ENCODE results near the gene SLC8B1.

The SLC8B1 gene

DNA sequence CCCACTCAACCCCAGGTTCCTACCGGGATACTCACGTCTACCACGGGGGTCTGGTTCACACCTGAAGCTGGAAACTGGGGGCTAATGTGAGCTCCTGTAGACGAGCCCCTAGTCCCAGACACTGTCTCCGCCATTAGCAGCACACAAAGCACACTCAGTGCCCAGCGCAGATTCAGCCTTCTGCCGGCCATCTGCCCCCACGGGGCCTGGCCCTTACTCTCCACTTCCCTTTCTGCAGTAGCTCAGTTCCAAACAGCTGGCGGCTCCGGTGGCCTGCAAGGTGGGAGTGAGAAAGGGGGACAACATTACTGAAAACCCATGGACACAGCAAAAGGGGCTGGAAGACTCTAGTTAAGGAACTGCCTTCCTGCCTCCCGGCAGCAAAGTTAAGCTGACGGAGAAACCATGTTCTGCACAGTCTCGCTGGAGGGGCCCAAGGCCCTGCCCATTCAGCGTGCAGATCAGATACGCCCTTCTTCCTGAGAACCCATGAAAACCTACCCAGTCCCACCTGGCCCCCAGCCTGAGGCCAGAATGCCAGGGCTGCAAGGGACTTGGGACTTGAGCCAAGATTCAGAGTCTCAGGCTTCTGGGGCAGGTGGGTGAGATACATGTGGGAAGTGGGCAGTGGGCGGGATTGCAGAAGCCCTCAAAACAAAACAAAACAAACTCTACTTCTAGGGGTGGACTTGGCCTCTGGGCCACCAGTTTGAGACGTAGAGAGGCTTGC is 2.1 kb downstream of the SLC8B1 start:
- no peak overlapping the region for H3K4me3 ChIP-seq (ENCODE audit: low read depth, low read length)
- TF ChIP-seq, protein P1, sequence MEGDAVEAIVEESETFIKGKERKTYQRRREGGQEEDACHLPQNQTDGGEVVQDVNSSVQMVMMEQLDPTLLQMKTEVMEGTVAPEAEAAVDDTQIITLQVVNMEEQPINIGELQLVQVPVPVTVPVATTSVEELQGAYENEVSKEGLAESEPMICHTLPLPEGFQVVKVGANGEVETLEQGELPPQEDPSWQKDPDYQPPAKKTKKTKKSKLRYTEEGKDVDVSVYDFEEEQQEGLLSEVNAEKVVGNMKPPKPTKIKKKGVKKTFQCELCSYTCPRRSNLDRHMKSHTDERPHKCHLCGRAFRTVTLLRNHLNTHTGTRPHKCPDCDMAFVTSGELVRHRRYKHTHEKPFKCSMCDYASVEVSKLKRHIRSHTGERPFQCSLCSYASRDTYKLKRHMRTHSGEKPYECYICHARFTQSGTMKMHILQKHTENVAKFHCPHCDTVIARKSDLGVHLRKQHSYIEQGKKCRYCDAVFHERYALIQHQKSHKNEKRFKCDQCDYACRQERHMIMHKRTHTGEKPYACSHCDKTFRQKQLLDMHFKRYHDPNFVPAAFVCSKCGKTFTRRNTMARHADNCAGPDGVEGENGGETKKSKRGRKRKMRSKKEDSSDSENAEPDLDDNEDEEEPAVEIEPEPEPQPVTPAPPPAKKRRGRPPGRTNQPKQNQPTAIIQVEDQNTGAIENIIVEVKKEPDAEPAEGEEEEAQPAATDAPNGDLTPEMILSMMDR (IDR thresholded peaks at IDR 0.05; ENCODE audit: insufficient read depth, low read depth, low read length, missing control alignments): no peak
- no peak for DNase-seq (ENCODE audit: low read depth)

DNA sequence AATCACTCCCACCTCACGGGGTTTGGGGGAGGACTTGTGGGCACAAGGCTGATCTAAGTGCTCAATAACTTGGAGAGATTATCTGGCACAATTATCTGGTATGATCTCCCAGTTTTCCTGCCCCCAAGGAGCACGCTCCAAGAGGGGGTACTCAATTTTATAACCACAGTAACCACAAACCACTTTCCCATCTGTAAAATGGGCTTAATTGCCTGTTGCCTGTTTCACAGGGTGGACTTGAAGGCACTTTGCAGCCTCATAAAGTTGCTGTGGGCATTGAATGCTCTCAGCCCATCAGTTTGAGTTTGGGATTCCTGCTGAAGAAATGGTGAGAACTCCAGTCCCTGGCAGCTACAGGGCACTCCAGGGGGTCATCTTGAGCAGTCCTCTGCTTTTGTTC is 4.4 kb downstream of the SLC8B1 start:
- TF ChIP-seq, protein P1 (IDR thresholded peaks at IDR 0.05; ENCODE audit: insufficient read depth, low read depth, low read length, missing control alignments): no peak
- no peak overlapping the region for H3K4me3 ChIP-seq (ENCODE audit: low read depth, low read length)
- DNase-seq (ENCODE audit: low read depth): no peak

DNA sequence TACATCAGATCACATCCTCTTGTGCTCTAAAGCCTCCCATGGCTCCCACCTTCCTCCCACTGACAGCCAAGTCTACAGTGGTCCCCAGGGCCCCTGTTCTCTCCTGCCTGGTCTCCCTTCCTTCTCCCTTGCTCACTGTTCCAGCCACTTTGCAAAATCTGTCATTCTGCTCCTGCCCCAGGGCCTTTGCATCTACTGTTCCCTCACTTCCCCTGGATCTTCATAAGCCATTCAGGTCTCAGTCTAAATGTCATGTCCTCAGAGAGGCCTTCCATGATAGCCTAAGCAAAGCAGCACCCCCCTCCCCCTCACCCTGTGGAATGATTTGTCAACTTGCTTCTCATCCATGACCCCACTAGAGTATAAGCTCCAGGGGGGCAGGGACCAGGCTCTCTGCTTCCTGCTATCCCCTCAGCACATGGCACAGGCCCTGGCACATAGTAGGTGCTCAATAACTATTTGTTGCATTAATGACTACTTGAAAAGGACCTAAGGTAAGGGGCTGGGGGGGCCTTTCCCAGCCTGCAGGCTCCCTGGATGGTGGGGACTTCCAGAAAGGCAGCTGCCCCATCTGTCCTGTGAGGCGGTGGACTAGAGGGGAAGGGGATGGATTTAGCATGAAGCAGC is 5.0 kb downstream of the SLC8B1 start:
- DNase-seq (ENCODE audit: low read depth): no peak
- TF ChIP-seq, protein P1 (IDR thresholded peaks at IDR 0.05; ENCODE audit: insufficient read depth, low read depth, low read length, missing control alignments): no peak
- no peak overlapping the region for H3K4me3 ChIP-seq (ENCODE audit: low read depth, low read length)

DNA sequence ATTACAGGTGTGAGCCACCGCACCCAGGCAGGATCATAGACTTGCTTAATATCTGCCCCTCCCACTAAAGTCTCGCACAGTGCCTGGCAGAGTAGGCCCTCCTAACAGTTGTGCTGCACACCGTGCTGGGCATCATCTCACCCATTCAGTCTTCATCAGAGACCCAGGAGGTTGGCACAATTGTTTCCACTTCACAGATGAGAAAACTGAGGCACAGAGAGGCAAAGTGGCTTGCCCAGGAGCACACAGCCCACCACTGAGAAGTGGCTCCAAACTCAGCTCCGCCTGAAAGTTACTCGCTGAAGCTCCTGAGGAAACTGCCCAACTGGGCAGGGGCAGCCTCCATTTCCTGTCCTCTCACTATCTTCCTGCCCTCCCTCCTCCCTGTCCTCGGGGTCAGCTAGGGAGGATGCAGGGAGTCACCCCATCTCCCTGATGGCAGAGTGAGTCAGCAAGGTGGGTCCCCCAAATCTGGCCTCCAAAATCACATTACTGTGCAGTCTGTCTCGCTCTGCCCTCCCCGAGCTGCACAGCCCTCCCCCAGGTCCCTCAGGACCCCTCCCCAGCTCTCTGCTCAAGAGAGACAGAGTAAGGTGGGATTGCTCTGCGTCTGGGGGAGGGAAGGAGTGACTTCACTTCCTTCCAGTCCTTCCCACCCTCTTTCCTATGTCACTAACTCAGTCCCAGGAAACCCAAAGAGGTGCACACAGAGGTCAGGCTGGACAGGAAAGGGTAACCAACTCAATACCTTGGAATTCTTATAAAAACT is 5.7 kb downstream of the SLC8B1 start:
- H3K4me3 ChIP-seq (ENCODE audit: low read depth, low read length): no peak overlapping the region
- DNase-seq (ENCODE audit: low read depth): no peak
- TF ChIP-seq, protein P1 (IDR thresholded peaks at IDR 0.05; ENCODE audit: insufficient read depth, low read depth, low read length, missing control alignments): no peak

DNA sequence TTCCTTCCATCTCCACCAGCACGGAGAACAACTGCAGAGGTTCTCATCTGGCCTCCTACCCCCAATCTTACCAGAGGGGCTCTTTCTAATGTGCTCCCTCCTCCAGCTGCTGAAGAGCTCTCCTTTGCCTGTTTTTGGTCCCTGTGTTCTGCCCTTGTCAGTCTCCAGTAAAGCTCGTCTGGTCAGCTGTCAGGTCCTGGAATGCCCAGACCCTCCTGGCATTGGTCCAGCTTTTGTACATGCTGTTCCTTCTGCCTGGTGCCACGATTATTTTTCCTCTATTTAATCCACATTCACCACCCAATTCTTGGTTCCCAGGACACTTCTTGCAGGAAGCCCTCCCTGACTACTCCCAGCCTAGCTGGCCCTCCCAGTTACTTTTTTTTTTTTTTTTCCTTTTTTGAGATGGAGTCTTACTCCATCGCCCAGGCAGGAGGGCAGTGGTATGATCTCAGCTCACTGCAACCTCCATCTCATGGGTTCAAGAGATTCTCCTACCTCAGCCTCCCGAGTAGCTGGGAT is 6.5 kb downstream of the SLC8B1 start:
- TF ChIP-seq, protein P1 (IDR thresholded peaks at IDR 0.05; ENCODE audit: insufficient read depth, low read depth, low read length, missing control alignments): no peak
- H3K4me3 ChIP-seq (ENCODE audit: low read depth, low read length): no peak overlapping the region
- DNase-seq (ENCODE audit: low read depth): no peak

DNA sequence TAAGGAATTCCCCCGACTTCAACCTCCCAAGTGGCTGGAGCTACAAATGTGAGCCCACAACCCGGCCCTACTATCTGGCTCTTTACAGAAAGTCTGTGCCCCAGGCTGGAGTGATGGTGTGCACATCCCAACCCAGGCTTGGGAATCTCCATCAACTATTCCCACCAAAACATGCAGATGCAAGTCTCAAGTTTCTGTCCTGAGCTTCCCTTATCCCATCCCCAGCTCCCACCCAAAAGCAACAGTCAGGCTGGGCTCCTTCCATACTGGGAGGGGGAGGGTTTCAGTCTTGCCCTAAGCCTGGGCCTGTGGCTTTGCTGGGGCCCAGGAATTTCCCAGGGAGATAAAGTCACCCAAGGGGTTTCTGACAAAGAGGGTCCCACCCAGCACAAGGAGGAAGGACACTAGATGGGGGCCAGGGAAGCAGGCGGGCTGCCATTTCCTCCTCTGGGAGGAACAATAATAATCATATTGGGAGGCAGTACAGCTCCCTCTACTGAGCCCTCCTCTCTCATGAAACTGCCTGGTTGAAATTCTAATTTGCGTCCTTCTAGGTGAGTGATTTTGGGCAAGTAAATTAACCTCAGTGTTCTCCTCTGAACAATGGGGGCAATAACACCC is 8.0 kb downstream of the SLC8B1 start:
- no peak for DNase-seq (ENCODE audit: low read depth)
- TF ChIP-seq, protein P1 (IDR thresholded peaks at IDR 0.05; ENCODE audit: insufficient read depth, low read depth, low read length, missing control alignments): no peak
- H3K4me3 ChIP-seq (ENCODE audit: low read depth, low read length): no peak overlapping the region

Data from GM12865 (cell line).